A549 treated with RU486 at 1 μM for 4 hours (cell line): ENCODE data around the gene ACAT1. TPM values are rescaled to one million over a fixed set of nuclear protein-coding genes. Genes with fewer than 3 reads are reported as not detected.

Experiments used
- total RNA-seq: library from RNA; stranded (reverse); fragments of 200-300 nt; extraction: Qiagen RNA extraction; gene quantifications from 5 replicates; pipeline ENCODE4 v1.2.3, GENCODE V29; 2022; ENCODE audit warnings: low read depth

ACAT1 gene
- 64.3 to 90.2 TPM (median 67.6 TPM) in 5 replicates for total RNA-seq

DNA sequence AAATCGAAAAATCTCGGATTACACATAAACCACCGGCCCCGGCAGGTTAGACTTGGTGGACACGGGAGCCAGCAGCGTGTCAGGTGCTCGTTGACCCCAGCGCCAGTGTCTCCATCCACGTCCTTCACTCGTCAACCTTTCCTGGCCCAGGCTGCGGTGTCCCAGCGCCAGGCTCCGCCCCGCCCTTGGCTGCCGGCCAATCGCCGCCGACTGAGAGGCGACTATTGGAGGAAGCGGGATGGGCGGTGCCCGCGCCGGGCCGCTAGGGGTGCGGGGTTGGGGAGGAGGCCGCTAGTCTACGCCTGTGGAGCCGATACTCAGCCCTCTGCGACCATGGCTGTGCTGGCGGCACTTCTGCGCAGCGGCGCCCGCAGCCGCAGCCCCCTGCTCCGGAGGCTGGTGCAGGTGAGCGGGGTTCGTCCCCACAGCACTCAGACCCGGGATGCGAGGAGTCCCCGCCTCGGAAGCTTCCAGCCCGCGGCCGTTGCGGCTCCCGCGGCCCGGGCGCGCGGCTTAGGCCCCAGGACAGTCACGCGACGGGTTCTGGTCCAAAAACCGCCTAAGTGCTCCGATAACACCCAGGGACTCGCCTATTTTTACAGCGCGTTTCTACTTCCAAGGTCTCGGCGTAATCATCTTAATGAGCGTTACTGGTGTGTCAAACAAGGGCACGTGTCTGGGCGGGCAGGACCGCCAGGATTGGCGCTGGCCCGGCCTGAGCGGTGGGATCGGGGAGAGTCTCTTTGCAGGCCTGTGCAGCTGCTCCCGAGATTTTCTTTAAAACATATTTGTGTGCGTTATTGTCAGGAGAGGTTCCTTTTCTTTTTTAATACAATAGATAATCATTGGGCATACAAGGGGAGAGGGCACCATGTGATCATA lies at the start of gene ACAT1:
ACAT1 (plus strand) TSS at position 294 of the 882 bp plus-strand sequence; CDS start at position 334, 40 bp downstream.

Other genes starting within 250 kb of the ACAT1 start
- gene RAB39A, start 193.1 kb upstream of the ACAT1 start, total RNA-seq, result 0.18 to 0.62 TPM (median 0.47 TPM) in 5 replicates
- gene CUL5, start 112.7 kb upstream of the ACAT1 start, total RNA-seq, result 4.0 to 9.8 TPM (median 9.2 TPM) in 5 replicates
- 3.0 to 6.9 TPM (median 5.7 TPM) in 5 replicates for gene NPAT, start 101.1 kb downstream of the ACAT1 start, total RNA-seq
- gene ATM, start 101.5 kb downstream of the ACAT1 start, total RNA-seq, result 5.1 to 12.1 TPM (median 8.2 TPM) in 5 replicates